Measurements from ENCODE around the gene CTNNA2. TPM values are rescaled to one million over a fixed set of nuclear protein-coding genes. Genes with fewer than 3 reads are reported as not detected.

Gene CTNNA2
- polyA plus RNA-seq, 1 of the 3 experiments (the other 2 are of a cell fraction): 0.30 TPM

DNA sequence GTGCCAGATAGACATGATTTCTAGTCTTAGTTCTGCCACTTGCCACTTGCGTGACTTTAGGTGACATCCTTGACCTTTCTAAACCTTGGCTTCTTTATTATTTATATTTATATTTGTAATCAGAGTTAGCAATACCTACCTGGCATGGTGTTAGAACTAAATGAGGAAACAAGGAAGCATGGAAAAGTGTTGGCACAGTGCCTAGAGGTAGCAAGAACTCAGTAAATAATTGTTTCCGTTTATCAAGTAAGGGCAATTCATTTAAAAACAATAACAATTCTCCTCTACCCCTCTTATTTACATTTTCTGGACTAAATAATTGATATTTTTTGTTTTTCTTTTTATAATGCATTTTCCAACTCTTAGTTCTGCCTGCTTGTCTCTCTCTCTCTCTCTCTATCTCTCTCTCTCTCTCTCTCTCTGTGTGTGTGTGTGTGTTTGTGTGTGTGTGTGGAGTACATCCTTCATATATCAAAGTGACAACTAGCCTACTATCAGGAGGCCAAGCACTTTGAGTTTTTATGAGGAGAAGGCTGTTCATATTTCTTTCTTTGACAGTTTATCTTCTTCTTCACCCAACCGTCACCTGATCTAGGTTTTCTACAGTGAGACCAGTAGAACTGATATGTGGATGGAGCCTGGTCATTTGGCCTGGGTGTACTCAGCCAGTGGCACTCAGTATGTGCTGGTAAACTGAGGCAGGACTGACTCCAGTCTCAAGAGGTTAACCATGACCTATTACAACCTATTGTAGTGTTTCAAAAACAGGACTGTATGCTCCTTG, 657.2 kb downstream of the CTNNA2 start:
- no peaks in the 10 kb centered on the region; a peak in 1 of 4 replicates for H3K4me1 ChIP-seq (ENCODE audit: control insufficient read depth in 1 of 2, insufficient read depth in 2 of 2, low read depth in 1 of 2, low read length in 1 of 2)
- ChIA-PET POLR2A (no interaction called here), CTCF (no interaction called here)
- no peak overlapping the region for H3K9ac ChIP-seq
- H3F3A ChIP-seq (replicated peaks; ENCODE audit: insufficient read depth): no peaks in the 10 kb centered on the region
- TF ChIP-seq, protein P1, sequence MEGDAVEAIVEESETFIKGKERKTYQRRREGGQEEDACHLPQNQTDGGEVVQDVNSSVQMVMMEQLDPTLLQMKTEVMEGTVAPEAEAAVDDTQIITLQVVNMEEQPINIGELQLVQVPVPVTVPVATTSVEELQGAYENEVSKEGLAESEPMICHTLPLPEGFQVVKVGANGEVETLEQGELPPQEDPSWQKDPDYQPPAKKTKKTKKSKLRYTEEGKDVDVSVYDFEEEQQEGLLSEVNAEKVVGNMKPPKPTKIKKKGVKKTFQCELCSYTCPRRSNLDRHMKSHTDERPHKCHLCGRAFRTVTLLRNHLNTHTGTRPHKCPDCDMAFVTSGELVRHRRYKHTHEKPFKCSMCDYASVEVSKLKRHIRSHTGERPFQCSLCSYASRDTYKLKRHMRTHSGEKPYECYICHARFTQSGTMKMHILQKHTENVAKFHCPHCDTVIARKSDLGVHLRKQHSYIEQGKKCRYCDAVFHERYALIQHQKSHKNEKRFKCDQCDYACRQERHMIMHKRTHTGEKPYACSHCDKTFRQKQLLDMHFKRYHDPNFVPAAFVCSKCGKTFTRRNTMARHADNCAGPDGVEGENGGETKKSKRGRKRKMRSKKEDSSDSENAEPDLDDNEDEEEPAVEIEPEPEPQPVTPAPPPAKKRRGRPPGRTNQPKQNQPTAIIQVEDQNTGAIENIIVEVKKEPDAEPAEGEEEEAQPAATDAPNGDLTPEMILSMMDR (IDR thresholded peaks at IDR 0.05): no peak
- TF ChIP-seq MXI1 (IDR thresholded peaks at IDR 0.05; ENCODE audit: low read depth, low read length) (no peak), SMC3 (IDR thresholded peaks at IDR 0.05; ENCODE audit: low read depth, low read length) (no peak), SIN3A (IDR thresholded peaks at IDR 0.05; ENCODE audit: borderline replicate concordance, low read depth, low read length) (no peak), FOXJ3 (CRISPR knock-in tag; IDR thresholded peaks at IDR 0.05) (no peak), CHD2 (IDR thresholded peaks at IDR 0.05; ENCODE audit: low read length, partially characterized antibody) (no peak), FOXM1 (IDR thresholded peaks at IDR 0.05; ENCODE audit: low read depth) (no peak), NRF1 (IDR thresholded peaks at IDR 0.05; ENCODE audit: low read depth, low read length) (no peak), RFX5 (IDR thresholded peaks at IDR 0.05; ENCODE audit: low read length) (no peak), RXRA (IDR thresholded peaks at IDR 0.05; ENCODE audit: borderline replicate concordance, low read depth) (no peak), TAF1 (IDR thresholded peaks at IDR 0.05; ENCODE audit: borderline replicate concordance, low read depth, low read length) (no peak), NFIC (IDR thresholded peaks at IDR 0.05; ENCODE audit: borderline replicate concordance) (no peak), GABPA (IDR thresholded peaks at IDR 0.05; ENCODE audit: low read depth) (no peak), JUND (IDR thresholded peaks at IDR 0.05) (no peak), TEAD4 (IDR thresholded peaks at IDR 0.05; ENCODE audit: borderline replicate concordance, insufficient read depth) (no peak)
- TF ChIP-seq, protein P2, sequence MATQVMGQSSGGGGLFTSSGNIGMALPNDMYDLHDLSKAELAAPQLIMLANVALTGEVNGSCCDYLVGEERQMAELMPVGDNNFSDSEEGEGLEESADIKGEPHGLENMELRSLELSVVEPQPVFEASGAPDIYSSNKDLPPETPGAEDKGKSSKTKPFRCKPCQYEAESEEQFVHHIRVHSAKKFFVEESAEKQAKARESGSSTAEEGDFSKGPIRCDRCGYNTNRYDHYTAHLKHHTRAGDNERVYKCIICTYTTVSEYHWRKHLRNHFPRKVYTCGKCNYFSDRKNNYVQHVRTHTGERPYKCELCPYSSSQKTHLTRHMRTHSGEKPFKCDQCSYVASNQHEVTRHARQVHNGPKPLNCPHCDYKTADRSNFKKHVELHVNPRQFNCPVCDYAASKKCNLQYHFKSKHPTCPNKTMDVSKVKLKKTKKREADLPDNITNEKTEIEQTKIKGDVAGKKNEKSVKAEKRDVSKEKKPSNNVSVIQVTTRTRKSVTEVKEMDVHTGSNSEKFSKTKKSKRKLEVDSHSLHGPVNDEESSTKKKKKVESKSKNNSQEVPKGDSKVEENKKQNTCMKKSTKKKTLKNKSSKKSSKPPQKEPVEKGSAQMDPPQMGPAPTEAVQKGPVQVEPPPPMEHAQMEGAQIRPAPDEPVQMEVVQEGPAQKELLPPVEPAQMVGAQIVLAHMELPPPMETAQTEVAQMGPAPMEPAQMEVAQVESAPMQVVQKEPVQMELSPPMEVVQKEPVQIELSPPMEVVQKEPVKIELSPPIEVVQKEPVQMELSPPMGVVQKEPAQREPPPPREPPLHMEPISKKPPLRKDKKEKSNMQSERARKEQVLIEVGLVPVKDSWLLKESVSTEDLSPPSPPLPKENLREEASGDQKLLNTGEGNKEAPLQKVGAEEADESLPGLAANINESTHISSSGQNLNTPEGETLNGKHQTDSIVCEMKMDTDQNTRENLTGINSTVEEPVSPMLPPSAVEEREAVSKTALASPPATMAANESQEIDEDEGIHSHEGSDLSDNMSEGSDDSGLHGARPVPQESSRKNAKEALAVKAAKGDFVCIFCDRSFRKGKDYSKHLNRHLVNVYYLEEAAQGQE (IDR thresholded peaks at IDR 0.05; ENCODE audit: low read depth, low read length): no peak
- TF ChIP-seq, protein P3, sequence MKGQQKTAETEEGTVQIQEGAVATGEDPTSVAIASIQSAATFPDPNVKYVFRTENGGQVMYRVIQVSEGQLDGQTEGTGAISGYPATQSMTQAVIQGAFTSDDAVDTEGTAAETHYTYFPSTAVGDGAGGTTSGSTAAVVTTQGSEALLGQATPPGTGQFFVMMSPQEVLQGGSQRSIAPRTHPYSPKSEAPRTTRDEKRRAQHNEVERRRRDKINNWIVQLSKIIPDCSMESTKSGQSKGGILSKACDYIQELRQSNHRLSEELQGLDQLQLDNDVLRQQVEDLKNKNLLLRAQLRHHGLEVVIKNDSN (IDR thresholded peaks at IDR 0.05; ENCODE audit: borderline replicate concordance, low read depth): no peak
- TF ChIP-seq, protein P4, sequence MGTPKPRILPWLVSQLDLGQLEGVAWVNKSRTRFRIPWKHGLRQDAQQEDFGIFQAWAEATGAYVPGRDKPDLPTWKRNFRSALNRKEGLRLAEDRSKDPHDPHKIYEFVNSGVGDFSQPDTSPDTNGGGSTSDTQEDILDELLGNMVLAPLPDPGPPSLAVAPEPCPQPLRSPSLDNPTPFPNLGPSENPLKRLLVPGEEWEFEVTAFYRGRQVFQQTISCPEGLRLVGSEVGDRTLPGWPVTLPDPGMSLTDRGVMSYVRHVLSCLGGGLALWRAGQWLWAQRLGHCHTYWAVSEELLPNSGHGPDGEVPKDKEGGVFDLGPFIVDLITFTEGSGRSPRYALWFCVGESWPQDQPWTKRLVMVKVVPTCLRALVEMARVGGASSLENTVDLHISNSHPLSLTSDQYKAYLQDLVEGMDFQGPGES (IDR thresholded peaks at IDR 0.05; ENCODE audit: low read depth, low read length): no peak
- no peaks in the 10 kb centered on the region for H3K36me3 ChIP-seq (replicated peaks in 1 of 2; ENCODE audit: control insufficient read depth in 1 of 2, insufficient read depth in 2 of 2, low read length in 1 of 2)
- no peaks in the 10 kb centered on the region for H3K9me3 ChIP-seq
- no peak overlapping the region for H3K4me3 ChIP-seq (ENCODE audit: low read depth in 2 of 2, low read length in 1 of 2)
- H3K79me2 ChIP-seq (ENCODE audit: insufficient read depth): no peaks in the 10 kb centered on the region
- no peaks in the 10 kb centered on the region for H4K20me1 ChIP-seq (ENCODE audit: insufficient read depth)
- H3K27ac ChIP-seq (ENCODE audit: low read depth in 2 of 2, low read length in 1 of 2): no peak overlapping the region
- H3K27me3 ChIP-seq (ENCODE audit: insufficient read depth): no peaks in the 10 kb centered on the region
- WGBS (ENCODE audit: low lambda C conversion rate): 23% methylated on average over 3 of the region's 3 CpGs
- no peaks in the 10 kb centered on the region for H3K9me2 ChIP-seq
- no peak overlapping the region for H2AFZ ChIP-seq (ENCODE audit: low read depth)
- H3K4me2 ChIP-seq: no peak overlapping the region
- DNase-seq: no peak

Data from SK-N-SH (cell line).